GM12865 (cell line): ENCODE results near the gene L3MBTL3.

Experiments
- DNase-seq: peaks from one replicate; pipeline ENCODE4 v3.0.0; 2010; ENCODE audit warnings: low read depth
- H3K4me3 ChIP-seq: 2 replicates; pipeline ENCODE4 v1.5.1; 2011; ENCODE audit warnings: mild to moderate bottlenecking, low read depth, low read length, control low read depth
- CTCF ChIP-seq: IDR thresholded peaks from 2 replicates; pipeline ENCODE4 v1.5.1; 2011; ENCODE audit warnings: low read length, control low read depth, low read depth, inconsistent platforms; ENCODE audit not compliant: insufficient read depth; ENCODE audit errors: missing control alignments

L3MBTL3 gene

GRCh38 chr6:130020907-130021629, 2.7 kb downstream of the L3MBTL3 start:
- H3K4me3 ChIP-seq = peak overlapping the region; percentile 66
- DNase-seq = peak; percentile 92
- peak; percentile 79 for TF ChIP-seq CTCF

- no peak overlapping the region for H3K4me3 ChIP-seq
- TF ChIP-seq CTCF = no peak
- DNase-seq = no peak
Measured at GRCh38 chr6:130026859-130027258, 8.5 kb downstream of the L3MBTL3 start.

- peak; percentile 54 for DNase-seq
- TF ChIP-seq CTCF = no peak
- H3K4me3 ChIP-seq = no peak overlapping the region
Measured at GRCh38 chr6:130027948-130028347, 9.6 kb downstream of the L3MBTL3 start.

- no peak for TF ChIP-seq CTCF
- no peak for DNase-seq
- no peak overlapping the region for H3K4me3 ChIP-seq
Measured at GRCh38 chr6:130029163-130029562, 10.8 kb downstream of the L3MBTL3 start.

- DNase-seq = no peak
- no peak for TF ChIP-seq CTCF
- no peak overlapping the region for H3K4me3 ChIP-seq
Measured at GRCh38 chr6:130032758-130033340, 14.5 kb downstream of the L3MBTL3 start.

GRCh38 chr6:130033949-130034348, 15.6 kb downstream of the L3MBTL3 start:
- H3K4me3 ChIP-seq = no peak overlapping the region
- no peak for TF ChIP-seq CTCF
- DNase-seq = no peak
